Measurements from ENCODE around the gene PPP2CA. TPM values are rescaled to one million over a fixed set of nuclear protein-coding genes. Genes with fewer than 3 reads are reported as not detected.

Gene PPP2CA
- total RNA-seq, 4 donors from 2014 or later, result 101 to 244 (median 132) TPM

GRCh38 chr5:134207696-134208095 lies 18.2 kb downstream of the PPP2CA start:
- ATAC-seq (ENCODE audit: low FRiP score) (no peak), DNase-seq (ENCODE audit: low spot score) (no peak)
- TF ChIP-seq, protein P1, sequence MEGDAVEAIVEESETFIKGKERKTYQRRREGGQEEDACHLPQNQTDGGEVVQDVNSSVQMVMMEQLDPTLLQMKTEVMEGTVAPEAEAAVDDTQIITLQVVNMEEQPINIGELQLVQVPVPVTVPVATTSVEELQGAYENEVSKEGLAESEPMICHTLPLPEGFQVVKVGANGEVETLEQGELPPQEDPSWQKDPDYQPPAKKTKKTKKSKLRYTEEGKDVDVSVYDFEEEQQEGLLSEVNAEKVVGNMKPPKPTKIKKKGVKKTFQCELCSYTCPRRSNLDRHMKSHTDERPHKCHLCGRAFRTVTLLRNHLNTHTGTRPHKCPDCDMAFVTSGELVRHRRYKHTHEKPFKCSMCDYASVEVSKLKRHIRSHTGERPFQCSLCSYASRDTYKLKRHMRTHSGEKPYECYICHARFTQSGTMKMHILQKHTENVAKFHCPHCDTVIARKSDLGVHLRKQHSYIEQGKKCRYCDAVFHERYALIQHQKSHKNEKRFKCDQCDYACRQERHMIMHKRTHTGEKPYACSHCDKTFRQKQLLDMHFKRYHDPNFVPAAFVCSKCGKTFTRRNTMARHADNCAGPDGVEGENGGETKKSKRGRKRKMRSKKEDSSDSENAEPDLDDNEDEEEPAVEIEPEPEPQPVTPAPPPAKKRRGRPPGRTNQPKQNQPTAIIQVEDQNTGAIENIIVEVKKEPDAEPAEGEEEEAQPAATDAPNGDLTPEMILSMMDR (IDR thresholded peaks at IDR 0.05), result no peak

DNA sequence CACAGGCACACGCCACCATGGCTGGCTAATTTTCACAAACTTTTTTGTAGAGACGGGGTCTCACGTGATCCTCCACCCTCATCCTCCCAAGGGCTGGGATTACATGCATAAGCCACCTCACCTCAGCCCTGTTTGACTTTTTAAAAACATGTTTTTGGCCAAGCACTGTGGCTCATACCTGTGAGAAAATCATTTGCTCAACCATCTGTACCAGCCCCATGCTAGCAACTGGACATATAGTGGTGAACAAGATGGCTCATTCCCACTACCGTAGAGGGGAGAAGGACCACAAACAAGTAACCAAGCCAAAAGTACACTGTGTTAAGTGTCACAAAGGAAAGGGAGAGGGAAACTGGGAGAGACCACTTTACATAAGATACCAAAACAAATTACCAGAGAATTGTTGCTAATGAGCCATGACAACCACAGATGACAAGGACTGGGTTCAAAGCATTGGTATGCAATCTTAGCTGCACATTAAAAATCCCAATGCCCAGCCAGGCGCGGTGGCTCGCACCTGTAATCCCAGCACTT lies 19.2 kb downstream of the PPP2CA start:
- TF ChIP-seq, protein P1 (IDR thresholded peaks at IDR 0.05), result no peak
- ATAC-seq (ENCODE audit: low FRiP score), result no peak
- DNase-seq (ENCODE audit: low spot score), result no peak

- TF ChIP-seq, protein P1 (IDR thresholded peaks at IDR 0.05), result no peak
- DNase-seq (ENCODE audit: low spot score), result no peak
- no peak for ATAC-seq (ENCODE audit: low FRiP score)
Observed at GRCh38 chr5:134204575-134204974, 21.3 kb downstream of the PPP2CA start.

DNA sequence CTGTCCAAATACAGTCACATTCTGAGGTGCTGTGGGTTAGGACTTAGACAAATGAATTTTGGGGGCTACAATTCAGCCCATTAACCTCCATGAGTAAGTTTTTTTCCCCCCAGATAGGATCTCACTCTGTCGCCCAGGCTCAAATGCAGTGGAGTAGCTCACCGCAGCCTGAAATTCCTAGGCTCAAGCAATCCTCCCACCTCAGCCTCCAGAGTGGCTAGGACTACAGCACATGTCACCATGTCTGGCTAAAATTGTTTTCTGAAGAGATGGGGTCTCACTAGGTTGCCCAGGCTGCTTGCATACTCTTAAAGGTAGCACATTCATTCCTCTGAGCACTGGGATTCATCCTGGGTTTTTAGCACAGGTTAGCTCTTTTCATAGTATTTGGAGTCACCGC lies 22.2 kb downstream of the PPP2CA start:
- ATAC-seq (ENCODE audit: low FRiP score) (no peak), DNase-seq (ENCODE audit: low spot score) (no peak)
- TF ChIP-seq, protein P1 (IDR thresholded peaks at IDR 0.05), result no peak

DNA sequence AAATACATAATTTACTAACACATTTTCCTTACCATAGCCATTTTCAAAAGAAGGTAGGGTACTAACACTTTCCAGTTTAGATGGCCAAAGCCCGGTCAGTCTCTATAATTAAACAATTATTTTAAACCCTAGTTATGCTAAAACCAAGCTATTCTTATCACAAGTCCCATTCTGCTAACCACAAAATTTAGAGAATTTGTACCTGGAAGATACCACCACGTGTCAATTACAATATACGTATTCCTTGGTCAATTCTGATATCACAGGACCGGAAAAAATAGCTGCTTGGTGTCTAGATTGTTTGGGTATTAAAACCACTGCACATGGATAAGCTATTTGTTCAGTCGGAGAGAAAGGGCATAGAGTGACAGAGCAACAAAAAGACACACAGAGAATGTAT lies 30.2 kb downstream of the PPP2CA start:
- DNase-seq (ENCODE audit: low spot score) (no peak), ATAC-seq (ENCODE audit: low FRiP score) (no peak)
- TF ChIP-seq, protein P1 (IDR thresholded peaks at IDR 0.05), result no peak

- TF ChIP-seq, protein P1 (IDR thresholded peaks at IDR 0.05), result no peak
- ATAC-seq (ENCODE audit: low FRiP score) (no peak), DNase-seq (ENCODE audit: low spot score) (no peak)
Observed at GRCh38 chr5:134189031-134189430, 36.8 kb downstream of the PPP2CA start.

DNA sequence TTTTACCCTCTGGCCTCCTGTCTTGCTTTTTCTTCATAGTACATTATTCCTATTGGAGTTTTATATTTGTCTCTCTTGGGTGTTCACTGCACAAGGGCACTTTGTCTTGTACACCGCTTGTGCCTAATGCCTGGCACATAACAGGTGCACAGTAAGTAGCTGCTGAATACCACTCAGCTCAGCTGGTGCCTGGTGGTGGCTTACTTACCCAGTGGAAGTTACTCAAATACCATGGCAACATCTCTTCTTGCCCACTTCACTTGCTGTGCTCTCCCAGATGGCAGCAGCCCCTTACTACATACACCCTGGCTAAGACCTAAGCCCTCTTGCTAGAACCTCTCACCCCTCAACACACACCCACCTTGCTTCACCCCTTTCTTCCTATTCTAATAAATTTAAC lies 37.8 kb downstream of the PPP2CA start:
- no peak for ATAC-seq (ENCODE audit: low FRiP score)
- no peak for DNase-seq (ENCODE audit: low spot score)
- TF ChIP-seq, protein P1 (IDR thresholded peaks at IDR 0.05), result no peak

Measured in omental fat pad (tissue), 4 donors.